NAMALWA (cell line): ENCODE data around the gene TBP.
"Not testable (repeated sequence)": the region's sequence is repeated elsewhere in the genome, so short reads cannot be mapped to it uniquely, and the experiment has no call there.

Source experiments
- DNase-seq: peaks from one replicate; pipeline ENCODE4 v3.0.0-alpha.2; 2015; ENCODE audit warnings: low spot score

Gene TBP

GRCh38 chr6:170609225-170609624 lies 55.1 kb downstream of the TBP start:
- DNase-seq = not testable (repeated sequence)

GRCh38 chr6:170612256-170612804 lies 58.2 kb downstream of the TBP start:
- not testable (repeated sequence) for DNase-seq

- DNase-seq = not testable (repeated sequence)
Measured at GRCh38 chr6:170616020-170616554, 61.9 kb downstream of the TBP start.
